HL-60/S4 (cell line): ENCODE results near the gene DAB2.
"Not testable (repeated sequence)": the region's sequence is repeated elsewhere in the genome, so short reads cannot be mapped to it uniquely, and the experiment has no call there.

ENCODE experiments used
- in situ Hi-C: fragments of 300-500 bp; cut with MboI; formaldehyde crosslinking; loops from 2 replicates; pipeline ENCODE4 v1.14.3; 2022; ENCODE audit warnings: low sequenced_read_pairs

Gene DAB2

DNA sequence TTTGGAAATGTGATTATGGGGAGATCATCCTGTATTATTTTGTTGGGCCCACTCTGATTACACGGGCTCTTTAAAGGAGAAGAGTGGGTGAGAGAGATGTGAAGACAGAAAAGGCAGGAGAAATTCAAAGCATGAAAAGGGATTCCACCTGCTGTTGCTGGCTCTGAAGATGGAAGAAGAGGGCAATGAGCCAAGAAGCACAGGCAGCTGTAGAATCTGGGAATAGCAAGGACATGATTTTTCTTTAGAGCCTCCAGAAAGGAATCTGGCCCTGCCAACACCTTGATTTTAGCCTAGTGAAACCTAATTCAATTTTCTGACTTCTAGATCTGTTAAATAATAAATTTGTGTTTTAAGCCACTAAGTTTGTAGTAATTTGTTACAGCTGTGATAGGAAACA is 71.8 kb downstream of the DAB2 start:
- in situ Hi-C loops, result no loop called here

DNA sequence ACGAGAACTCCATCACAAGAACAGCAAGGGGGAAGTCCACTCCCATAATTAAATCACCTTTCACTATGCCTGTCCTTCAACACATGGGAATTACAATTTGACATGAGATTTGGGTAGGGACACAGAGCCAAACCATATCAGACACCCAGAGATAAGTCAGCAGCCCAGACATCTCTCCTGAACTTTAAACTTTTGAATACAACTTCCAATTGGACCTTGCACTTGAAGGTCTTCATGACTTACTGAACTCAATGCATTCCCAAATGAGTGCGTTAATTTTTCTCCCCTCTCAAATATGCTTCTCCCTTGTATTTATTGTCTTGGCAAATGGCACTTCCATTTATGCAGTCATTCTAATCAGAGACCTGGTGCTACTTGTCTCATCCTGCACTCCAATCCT is 72.6 kb downstream of the DAB2 start:
- in situ Hi-C loops, result no loop called here

DNA sequence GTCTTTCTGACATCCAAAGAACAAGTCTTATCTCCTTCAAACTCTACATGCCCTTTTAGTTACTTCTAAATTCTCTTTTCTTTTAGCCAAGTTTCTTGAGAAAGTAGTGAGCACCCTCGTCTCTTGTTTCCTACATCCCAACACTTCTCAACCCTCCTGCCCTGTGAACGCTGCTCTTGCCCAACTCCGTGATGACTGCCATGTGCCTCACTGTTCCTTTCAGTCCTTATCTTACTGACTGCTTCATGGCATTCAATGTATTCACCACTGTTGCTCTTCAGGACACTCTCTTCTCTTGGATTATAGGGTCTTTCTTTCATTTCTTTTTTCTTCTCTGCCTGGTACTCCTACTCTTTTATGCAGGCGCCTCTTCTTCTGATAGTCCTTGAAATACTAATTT is 75.3 kb downstream of the DAB2 start:
- in situ Hi-C loops, result no loop called here

DNA sequence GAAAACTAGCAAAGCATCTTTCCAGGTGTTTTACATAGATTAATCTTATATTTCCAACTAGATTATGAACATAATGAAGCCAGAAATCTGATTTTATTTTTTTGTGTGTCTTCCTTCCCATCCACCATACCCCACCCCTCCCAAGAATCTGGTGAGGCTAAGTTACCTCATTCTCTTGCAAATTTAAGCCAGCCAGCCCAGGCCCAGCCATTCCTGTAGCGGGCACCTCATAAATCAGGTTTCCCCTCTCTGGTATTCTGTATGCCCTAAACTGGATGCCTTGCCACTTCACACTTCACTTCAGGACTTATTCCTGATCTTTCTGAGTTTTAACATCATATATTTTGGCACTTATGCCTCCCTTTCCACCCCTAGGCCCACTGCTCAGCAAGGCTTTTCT is 82.3 kb downstream of the DAB2 start:
- in situ Hi-C loops, result no loop called here

- in situ Hi-C loops, result no loop called here
Measured at GRCh38 chr5:39341896-39342295, 82.9 kb downstream of the DAB2 start.

DNA sequence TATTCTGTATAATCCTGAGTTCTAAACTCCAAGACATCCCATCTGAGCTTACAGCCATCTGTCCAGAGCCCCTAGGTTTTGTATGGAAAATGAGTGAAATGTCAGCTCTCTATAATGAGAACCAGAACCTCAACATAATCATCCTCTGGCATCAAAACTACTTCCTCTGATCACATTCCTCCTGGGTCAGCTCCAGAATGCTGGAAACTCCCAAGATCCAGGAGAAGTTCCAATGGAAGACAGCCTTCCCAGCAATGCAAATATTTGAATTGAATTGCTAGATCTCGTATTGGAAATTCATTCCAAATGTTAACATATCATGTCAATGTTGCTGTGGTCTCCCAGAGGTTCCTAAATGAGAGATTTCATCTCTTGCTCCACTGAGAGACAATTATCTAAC is 84.3 kb downstream of the DAB2 start:
- in situ Hi-C loops, result no loop called here

DNA sequence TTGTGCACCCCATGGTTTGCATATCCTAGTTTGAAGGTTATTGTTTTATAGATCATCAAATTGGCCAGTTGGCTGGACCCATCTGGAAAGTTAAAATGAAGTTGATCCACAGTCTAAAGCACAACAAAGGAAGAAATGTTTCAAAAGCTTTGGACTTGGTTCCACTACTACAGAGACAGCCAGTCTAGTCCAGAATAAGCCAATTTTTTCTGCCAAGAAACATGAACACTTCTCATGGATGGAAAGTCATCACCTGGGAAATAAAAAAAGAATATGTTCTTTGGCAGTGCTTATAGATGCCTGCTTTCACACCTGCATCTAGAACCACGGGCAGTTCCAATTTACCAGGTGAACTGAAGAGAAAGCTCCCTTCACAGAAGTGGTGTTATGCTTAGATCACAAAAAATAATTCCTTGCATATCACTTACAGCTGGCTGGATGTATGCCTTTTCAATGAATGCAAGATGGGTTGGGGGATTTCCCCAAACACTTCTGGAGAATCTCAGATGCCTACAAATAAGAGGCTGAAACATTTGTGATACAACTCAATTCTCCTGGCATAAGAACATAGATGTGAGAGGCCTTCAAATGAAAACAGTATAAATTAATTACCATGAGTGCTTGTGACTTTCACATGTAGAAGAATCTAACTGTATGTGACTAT is 87.4 kb downstream of the DAB2 start:
- in situ Hi-C loops, result no loop called here

GRCh38 chr5:39334296-39334695 is 90.5 kb downstream of the DAB2 start:
- in situ Hi-C loops, result not testable (repeated sequence)

- in situ Hi-C loops, result no loop called here
Measured at GRCh38 chr5:39333104-39333503, 91.7 kb downstream of the DAB2 start.

GRCh38 chr5:39331861-39332381 is 92.9 kb downstream of the DAB2 start:
- in situ Hi-C loops, result no loop called here

- in situ Hi-C loops, result no loop called here
Measured at GRCh38 chr5:39328731-39329130, 96.0 kb downstream of the DAB2 start.

GRCh38 chr5:39323542-39323941 is 101.2 kb downstream of the DAB2 start:
- in situ Hi-C loops, result no loop called here
